Stimulated activated naive CD4-positive, alpha-beta T cell (primary cell): ENCODE measurements around the gene CDK13.

Source experiments
- DNase-seq, 6 experiments: peaks; one replicate each; lab custom pipeline; 2025; lab: John Stamatoyannopoulos, UW

Gene CDK13

GRCh38 chr7:39948956-39949928 is 814 bp upstream of the CDK13 start:
- peak; percentile 95 to 100 (median 98) for DNase-seq

- DNase-seq = peak; percentile 30 to 74 (median 46)
Measured at GRCh38 chr7:39950473-39951225, 593 bp downstream of the CDK13 start.

- DNase-seq = peak; percentile 52 to 73 (median 58)
Measured at GRCh38 chr7:39951226-39952194, 1.5 kb downstream of the CDK13 start.

GRCh38 chr7:39952374-39952773 is 2.3 kb downstream of the CDK13 start:
- DNase-seq = peak in 3 of 6 experiments; percentile 17 to 38 (median 29)

- DNase-seq = no peak
Measured at GRCh38 chr7:39952803-39953202, 2.7 kb downstream of the CDK13 start.

GRCh38 chr7:39954694-39955093 is 4.6 kb downstream of the CDK13 start:
- DNase-seq = no peak

GRCh38 chr7:39958038-39958437 is 8.0 kb downstream of the CDK13 start:
- no peak for DNase-seq

GRCh38 chr7:39967406-39968161 is 17.5 kb downstream of the CDK13 start:
- no peak for DNase-seq

GRCh38 chr7:39969431-39969830 is 19.4 kb downstream of the CDK13 start:
- no peak for DNase-seq

GRCh38 chr7:39971924-39972323 is 21.9 kb downstream of the CDK13 start:
- DNase-seq = no peak

- DNase-seq = no peak
Measured at GRCh38 chr7:39973801-39974200, 23.7 kb downstream of the CDK13 start.

GRCh38 chr7:39978230-39978934 is 28.3 kb downstream of the CDK13 start:
- peak in 3 of 6 experiments; percentile 12 to 30 (median 14) for DNase-seq

- peak in 3 of 6 experiments; percentile 40 to 41 (median 40) for DNase-seq
Measured at GRCh38 chr7:39979406-39980073, 29.5 kb downstream of the CDK13 start.

GRCh38 chr7:39985398-39985918 is 35.4 kb downstream of the CDK13 start:
- no peak for DNase-seq

GRCh38 chr7:39987641-39988347 is 37.7 kb downstream of the CDK13 start:
- DNase-seq = peak in 5 of 6 experiments; percentile 35 to 77 (median 65)

GRCh38 chr7:40000734-40001315 is 50.8 kb downstream of the CDK13 start:
- no peak for DNase-seq

GRCh38 chr7:40001649-40002048 is 51.6 kb downstream of the CDK13 start:
- no peak for DNase-seq

- no peak for DNase-seq
Measured at GRCh38 chr7:40003597-40003996, 53.5 kb downstream of the CDK13 start.
